Measurements from ENCODE around the gene UPF1. TPM values are rescaled to one million over a fixed set of nuclear protein-coding genes. Genes with fewer than 3 reads are reported as not detected.
"Not testable (repeated sequence)": the region's sequence is repeated elsewhere in the genome, so short reads cannot be mapped to it uniquely, and the experiment has no call there.

UPF1 gene
- total RNA-seq, 1 donor from 2014 or later: 51.6 TPM

DNA sequence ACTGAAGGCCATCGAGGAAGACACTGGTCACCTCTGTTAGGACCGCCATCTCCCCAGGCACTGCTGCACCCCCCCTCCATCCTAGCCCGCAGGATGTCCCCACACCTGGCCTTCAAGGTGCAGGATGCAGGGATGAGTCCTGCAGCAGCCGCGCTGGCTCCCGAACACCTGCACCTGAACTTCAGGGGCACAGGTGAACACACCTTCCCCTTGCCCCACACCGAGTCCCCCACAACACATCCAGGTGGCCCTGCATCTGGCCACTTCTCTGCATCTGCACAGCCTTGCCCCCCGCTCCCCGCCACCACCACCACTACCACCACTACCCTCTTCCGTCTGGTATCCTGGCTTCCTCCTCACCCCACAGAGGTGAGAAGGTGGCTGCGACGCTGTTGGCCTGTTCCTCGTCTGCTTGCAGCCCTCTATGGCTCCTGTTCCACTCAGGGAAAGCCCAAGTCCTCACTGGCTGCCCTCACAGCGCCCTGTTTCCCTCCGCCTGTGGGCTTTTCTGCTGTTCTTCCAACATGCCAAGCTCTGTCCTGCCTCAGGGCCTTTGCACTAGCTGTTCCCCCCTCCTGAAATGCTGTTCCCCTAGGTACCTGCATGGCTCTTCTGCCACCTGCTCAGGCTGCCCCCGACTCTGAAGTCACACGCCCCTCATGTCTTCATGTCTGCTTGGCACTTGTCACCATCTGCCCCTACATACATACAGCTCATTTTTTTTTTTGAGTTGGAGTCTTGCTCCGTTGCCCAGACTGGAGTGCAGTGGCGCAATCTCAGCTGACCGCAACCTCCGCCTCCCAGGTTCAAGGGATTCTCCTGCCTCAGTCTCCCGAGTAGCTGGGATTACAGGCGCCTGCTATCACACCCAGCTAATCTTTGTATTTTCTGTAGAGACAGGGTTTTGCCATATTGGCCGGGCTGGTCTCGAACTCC is 65.6 kb downstream of the UPF1 start:
- DNase-seq (ENCODE audit: low read depth in 2 of 2): no peak

DNA sequence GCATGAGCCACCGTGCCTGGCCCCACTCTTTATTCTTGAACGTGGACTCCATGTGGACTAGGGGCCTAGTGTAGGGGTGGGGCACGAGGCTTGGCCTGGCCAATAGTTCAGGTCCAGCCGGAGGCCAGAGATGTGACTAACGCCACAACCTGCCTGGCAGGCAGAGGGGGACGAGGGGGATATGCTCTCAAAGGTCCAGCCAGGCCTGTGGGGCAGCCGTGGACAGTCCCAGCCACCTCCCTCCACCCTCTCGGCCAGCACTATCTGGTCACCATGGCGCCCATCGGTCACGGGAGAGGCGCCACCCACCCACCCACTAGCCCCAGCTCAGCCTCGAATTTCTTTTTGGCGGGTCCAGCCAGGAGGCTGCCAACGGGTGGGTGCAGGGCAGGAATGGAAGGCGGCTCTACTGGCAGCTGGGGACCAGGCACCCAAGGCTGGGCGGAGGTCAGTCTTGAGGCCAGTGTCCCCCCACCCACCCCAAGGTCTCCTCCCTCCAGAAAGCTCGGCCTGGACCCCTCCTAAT is 66.4 kb downstream of the UPF1 start:
- no peak for DNase-seq (ENCODE audit: low read depth in 2 of 2)

DNA sequence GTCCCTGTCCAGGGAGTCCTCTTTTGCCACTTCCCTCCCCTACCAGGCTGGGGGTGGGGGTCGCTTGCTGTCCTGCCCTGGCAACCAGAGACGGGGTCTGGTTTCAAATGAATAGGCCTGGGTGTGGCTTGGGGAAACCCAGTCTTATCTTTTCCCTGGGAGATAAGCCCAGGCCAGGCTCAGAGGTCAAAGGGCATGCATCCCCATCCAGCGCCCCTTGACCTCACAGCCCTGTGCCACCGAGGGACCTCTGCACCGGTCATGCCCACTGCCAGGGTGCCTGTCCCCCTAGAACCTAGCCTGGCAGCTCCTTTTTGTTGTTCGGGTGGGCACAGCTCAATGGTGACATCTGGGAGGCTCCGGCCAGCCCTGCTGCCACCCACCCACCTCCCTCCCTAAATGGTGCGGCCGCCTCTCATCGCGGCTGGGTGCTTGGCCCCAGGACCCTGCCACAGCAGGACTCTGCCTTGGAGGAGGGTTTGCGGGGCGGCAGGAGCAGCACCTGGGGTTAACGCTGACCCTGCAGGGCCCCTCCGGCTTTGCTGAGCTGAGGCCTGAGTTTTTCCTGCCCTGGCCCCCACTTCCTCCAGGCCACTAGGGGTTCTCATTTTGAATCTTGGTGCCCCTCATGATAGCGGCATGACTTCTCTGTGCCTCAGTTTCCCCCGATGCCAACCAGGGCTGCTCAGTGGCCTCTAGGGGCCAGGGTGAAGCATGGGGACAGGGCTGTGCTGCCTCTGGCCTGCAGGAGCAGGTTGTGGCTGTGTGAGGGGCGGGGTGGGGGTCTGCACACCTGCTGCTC is 67.0 kb downstream of the UPF1 start:
- no peak for DNase-seq (ENCODE audit: low read depth in 2 of 2)

DNA sequence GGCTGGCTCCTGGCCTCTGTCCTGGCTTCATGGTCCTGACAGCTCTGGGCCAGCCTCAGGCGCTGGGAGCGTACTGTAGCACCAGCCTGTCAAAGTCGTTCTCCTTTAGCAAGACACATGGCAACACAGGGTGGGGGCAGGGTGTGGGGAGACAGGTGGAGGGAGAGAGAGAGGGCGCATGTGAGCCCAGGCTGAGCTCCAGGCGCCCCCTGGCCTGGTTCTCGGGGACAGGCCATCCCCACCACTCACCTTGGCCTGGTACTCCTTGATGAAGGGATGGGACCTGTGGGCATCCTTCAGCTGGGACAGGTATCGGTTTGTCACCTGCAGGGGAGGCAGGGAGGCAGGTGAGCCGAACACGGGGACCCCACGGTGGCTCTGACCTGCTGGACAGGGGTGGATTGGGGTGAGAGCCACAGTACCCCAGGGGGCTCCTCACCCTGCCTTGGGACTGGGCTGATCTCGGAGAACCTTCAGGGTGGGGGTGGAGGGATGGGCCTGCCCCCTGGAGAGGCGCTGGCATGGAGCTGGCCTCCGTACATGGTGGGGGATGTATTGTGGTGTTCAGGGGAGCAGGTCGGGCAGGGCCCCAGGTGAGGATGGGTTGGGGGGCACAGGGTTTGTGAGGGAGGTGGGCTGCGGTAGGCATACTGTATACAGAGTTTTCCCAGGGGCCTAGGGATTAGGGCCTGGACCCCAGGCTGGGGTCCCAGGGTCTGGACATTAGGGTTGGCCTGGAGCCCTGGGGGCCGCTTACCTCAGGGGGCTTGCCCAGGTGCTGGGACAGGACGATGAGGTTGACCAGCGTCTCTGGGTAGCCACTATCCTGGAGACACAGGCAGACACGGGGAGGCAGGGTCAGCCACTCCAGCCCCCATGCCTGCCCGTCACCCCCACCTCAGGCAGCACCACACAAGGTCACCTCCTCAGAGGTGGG is 68.1 kb downstream of the UPF1 start:
- no peak for DNase-seq (ENCODE audit: low read depth in 2 of 2)

DNA sequence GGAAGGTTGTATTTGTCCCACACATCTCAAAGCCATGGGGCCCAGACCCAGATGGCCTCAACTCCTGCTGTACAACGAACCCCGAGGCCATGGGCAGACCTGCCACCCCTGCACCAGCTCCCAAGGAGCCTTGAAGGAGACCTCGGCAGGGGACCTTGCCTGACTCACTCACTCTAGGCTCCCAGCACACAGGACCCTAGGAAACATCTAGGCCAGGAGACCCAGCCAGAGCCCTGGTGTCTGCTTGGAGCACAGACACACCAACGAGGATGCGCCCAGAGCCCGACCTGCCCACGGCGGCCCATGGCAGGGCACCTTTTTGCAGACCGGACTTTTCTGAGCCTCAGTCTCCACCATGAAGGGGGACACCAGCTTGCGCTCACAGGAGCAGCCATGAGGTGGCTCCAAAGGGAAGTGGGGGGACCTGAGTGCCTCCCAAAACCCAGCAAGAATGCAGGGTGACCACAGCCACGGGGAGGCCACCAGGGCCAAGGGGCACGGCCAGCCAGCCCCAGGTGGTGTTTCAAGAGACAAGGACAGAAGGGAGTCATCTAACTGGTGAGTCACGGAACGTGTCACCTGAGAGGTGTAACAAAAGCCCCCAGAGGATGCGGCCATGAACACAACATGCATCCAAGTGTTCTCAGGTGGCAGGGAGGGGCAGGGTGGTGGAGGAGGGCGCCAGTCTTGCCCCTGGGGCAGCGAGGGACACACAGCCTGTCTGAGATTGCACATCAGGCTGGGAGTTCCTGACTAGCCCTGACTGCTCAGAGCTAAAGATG is 69.1 kb downstream of the UPF1 start:
- DNase-seq (ENCODE audit: low read depth in 2 of 2): no peak

DNA sequence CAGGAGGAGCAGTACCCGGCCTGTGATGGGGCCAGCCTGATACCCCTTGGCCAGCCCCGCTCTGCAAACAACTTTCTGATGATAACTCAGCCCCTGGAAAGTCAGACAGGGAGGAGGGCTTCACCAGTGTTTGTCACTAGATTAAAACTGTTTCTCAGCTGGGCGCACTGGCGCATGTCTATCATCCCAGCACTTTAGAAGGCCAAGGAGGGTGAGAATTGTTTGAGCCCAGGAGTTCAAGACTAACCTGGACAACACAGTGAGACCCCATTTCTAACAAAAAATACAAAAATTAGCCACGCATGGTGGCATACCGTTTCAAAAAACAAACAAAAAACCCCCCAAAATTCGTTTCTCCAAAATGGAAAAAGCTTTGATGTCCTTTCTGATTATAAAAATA is 69.7 kb downstream of the UPF1 start:
- no peak for DNase-seq (ENCODE audit: low read depth in 2 of 2)

DNA sequence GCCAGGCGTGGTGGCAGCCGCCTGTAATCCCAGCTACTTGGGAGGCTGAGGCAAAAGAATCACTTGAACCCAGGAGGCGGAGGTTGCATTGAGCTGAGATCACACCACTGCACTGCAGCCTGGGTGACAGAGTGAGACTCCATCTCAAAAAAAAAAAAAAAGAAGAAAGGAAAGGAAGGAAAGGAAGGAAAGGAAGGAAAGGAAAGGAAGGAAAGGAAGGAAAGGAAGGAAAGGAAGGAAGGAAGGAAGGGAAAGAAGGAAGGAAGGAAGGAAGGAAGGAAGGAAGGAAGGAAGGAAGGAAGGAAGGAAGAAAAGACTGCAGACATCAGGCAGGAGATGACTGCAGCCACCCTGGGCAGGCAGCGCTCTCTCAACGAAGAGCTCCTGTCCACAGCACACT is 70.8 kb downstream of the UPF1 start:
- DNase-seq (ENCODE audit: low read depth in 2 of 2): not testable (repeated sequence)

DNA sequence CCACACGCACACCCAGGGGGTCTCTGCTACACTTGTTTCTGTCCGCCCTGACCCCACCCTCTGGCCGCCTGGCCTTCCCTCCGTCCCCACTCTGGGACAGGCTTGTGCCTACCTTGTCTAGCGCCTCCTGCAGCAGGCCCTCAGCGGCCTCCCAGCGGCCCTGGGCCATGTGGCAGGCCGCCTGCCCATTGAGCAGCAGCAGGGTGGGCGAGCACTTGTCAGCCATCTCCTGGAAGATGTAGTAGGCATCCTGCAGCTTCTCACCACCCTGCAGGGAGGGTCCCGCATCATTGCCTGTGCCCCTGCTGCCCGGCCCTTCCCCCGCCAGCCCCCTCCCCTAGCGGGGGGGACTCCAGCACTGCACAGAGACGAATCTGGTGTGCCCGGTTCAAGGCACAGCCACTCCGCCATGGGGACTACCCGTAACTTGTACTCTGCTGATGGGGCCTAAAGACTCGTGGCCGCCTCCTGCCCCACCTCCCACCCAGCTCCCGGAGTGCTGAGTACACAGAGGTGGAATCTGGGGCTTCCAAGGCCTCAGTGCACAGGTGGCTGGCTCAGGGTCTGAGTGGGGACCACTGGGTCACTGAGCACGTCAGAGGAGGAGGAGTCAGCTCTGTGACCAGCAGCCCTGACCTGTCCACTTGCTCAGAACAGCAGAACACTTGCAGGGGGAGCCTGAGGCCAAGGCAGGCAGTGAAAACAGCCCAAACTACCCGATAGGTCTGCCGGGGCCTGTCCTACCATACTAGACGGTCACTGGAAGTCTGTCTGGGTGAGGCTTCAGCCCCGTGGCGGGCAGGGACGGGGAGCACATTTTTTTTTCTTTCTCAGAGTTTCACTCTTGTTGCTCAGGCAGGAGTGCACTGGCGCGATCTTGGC is 71.6 kb downstream of the UPF1 start:
- no peak for DNase-seq (ENCODE audit: low read depth in 2 of 2)

DNA sequence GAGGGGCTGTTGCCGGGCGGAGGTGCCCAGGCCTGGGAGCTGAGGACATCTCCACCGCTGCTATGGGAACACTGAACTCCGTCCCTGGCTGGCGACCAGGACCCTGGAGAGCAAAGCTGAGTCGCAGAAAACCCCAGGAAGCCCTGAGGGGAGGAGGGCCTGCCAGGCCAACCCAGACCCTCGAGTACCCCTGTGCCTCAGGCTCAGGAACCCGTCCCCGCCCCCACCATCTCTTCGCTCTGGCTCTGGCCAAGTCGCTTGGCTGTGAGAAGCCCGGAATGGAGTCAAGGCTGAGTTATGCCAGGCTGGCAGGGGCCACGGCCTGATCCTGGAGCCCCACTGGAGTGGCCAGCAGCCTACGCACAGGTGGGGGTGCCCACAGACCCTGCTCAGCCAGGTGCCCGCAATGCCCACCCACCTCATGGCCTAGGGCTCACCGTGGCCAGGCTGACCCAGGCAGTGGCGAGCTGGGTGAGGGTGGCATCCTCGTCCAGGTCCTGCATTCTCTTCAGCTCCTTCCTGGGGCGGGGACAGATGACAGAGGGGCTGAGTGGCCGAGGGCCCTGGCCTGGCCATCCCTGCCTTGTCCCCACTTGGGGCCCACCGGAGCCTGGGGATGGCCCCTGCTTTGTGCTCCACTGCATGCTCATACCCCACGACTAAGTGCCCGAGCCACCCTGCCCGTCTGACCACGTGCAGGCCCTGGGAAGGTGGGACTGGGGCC is 72.7 kb downstream of the UPF1 start:
- DNase-seq (ENCODE audit: low read depth in 2 of 2): no peak

DNA sequence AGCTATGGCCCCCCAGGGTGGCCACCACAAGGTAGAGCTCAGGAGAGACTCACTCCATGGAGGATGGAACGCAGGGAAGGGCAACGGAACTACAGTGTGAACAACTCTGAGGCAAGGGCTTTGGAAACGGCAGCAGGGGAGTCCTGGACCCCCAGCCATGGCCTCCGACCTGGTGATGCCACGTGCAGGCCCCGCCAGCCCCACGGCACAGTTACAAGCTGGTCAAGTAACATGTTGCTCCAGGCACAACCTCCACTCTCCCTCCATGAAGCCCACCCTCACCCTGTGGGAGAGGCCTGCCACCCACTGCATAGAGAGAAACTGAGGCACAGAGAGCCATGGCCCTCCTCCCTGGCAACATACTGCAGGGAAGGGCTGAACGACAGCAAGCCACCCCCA is 73.3 kb downstream of the UPF1 start:
- DNase-seq (ENCODE audit: low read depth in 2 of 2): no peak

DNA sequence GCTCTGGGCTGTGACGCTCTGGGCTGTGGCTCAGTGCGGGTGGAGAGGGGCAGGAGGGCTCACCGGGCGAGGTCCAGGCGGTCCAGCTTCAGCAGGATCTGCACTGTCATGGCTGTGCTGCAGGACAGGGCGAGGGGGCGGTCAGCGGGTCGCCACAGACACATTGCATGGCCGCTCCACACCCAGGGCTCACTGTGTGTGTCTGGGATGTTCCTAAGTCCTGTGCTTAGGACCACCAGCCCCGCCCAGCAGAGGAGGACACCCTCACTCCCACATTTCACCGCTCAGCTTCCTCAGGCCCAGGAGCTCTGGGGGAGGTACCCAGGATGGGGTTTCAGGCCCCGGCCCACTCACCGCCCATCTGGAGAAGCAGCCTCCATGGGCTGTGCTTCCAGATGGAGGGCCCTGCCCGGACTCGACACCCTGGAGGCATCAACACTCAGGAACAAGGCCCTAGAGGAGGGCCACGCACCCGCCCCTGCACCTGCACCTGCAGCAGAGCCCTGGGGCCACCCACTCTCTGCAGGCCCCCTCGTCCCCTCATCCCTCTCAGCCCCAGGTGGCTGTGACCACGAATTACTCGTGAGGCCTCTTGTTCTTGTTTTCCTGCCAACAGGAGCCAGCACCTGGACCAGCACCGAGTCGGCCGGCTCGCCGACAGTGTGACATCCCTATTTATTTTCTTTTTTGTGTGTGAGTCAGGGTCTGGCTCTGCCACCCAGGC is 73.9 kb downstream of the UPF1 start:
- no peak for DNase-seq (ENCODE audit: low read depth in 2 of 2)

DNA sequence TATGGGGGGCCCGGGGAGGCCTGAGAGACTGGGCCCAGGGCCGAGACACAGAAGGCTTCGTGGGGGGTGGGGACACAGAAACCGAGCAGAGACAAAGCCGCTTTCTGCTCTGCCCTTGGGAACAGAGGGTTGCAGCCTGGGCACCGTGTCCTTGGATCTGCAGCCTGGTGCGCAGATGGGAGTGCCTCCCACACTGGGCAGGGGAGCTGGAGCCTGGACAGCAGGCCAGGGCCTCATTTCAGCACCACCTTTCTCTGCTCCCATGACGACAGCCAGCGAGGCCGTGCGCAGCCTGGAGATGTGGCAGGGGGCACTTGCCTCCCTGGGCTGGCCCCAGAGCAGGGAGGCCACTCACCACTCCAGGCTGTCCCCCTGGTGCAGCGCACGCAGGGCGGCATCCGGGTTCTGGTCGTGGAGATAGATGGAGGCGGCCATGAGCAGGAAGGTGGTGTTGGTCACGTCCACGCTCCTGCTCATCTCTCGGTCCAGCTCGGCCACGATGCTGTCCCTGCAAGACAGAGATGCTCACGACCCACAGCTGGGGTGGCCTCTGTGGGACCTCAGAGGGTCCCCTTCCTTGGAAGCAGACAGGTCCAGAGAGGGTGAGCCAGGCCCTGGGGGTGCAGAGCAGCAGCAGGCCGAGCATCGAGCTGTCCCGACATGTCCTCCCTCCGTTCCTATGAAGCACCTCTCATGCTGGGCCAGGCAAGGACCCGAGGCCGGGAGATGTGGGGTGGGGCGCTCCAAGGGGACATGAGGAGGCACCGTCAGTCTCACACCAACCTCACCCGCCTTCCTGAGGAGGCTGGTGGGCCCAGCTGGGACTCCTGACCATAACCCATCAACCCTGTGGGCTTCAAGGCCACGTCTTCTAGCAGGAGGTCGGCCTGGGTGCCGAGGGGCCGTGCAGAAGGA is 75.1 kb downstream of the UPF1 start:
- no peak for DNase-seq (ENCODE audit: low read depth in 2 of 2)

DNA sequence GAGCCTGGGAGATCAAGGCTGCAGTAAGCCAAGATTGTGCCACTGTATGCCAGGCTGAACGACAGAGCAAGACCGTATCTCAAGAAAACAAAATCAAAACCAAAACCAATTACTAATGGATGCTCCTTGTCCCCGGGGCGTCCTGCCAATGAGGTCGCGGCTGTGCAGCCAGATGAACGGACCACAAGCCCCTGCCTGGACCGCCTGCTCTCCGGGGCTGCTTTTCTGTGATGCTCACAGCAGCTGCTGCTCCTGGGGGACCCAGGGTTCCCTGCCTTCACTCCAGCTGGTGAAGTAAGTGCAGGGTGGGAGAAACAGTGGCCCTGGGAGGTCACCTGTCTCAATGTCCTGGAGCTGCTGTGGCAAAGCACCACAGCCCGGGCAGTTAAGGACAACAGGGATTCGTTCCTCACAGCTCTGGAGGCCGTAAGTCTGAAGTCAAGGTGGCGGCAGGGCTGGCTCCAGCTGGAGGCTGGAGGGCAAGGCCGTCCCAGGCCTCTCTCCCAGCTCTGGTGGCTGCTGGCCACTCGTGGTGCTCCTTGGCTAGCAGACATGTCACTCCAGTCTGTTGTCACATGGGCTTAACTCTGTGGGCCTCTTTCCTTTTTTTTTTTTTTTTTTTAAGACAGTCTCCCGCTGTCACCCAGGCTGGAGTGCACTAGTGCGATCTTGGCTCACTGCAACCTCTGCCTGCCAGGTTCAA is 77.3 kb downstream of the UPF1 start:
- DNase-seq (ENCODE audit: low read depth in 2 of 2): no peak

DNA sequence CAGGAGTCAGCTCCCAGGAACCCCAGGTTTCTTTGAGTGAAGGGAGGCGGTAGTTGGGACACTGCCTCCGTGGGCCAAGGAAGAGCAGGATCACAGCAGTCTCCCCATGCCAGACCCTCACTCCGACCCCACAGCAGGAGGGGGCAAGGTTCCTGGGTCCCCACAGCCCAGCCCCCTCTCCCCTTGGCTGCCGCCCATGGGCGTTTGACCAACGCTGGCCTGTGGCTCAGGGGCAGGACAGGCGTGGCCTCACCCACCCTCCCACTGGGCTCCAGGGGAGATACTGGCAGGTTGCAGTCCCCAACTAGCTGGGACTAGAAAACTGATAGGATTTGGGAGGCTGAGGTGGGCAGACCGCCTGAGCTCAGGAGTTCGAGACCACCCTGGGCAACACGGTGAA is 78.3 kb downstream of the UPF1 start:
- DNase-seq (ENCODE audit: low read depth in 2 of 2): no peak

DNA sequence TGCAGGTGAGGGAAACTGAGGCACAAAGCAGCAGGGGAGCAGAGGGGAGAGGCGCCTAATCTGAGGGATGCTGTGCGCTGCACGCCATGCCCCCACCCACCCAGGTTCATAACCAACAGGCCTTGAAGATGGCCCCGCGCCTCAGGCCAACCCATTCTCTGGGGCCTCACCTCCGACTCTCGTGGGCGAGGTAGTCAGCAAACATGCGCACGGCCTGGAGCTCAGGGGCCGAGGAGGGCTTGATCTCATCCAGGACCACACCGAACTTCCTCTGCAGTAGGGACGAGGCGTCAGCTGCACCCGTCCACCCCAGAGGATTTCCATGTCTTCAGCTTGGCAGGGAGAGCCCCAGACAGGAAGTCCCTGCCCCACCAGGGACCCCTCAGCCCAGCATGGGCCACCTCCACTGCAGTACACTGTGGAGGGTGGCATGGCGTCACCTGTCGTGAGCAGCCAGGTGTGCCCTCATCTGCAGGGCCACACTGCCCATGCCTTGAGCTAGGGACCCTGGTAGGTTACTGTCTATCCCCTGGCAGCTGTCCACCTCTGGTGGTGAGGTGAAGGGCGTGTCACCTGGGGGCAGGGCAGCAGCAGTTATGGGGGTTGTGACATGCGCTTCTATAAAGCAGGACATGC is 79.2 kb downstream of the UPF1 start:
- no peak for DNase-seq (ENCODE audit: low read depth in 2 of 2)

DNA sequence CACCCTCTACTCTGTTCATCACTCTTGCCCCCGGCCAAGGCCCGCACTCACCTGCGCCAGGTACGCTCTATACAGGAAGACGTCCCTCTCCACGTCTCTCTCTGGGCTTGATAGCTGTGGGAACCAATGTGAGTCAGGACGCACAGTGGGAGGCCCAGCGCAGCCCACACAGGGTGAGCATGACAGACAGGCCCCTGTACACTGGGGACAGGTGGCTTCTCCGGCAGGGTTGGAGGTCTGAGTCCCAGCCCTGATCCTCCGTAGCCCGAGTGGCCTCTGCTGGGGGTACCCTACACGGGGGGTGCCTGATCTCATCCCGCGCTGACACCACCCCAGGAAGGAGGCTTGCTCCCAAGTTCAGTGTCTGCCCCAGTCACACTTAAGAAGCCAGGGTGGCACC is 81.2 kb downstream of the UPF1 start:
- no peak for DNase-seq (ENCODE audit: low read depth in 2 of 2)
